ENCODE measurements around the gene KIF2C.
"Not testable (repeated sequence)": the region's sequence is repeated elsewhere in the genome, so short reads cannot be mapped to it uniquely, and the experiment has no call there.

KIF2C gene

DNA sequence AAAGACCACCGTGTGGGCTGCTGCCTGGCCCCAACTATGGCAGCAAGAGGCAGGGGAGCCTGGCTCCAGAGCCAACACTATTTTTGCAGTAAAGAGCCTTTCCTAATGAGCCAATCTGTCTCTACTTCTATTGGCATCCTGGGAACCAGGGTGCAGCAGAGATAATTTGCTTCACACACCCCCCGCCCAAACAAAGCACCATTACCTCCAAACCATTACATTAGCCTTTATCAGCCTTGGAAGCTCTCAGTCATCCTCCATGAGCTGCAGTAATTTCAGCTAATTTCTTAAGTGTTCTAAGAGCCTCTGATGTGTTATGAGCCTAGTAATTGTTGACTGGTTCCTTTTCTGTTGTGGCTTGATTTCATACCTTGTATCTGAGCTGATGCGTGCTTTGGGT, 43.5 kb upstream of the KIF2C start:
- DNase-seq (ENCODE audit: extremely low spot score) = no peak
- TF ChIP-seq CTBP1 (IDR thresholded peaks at IDR 0.05; ENCODE audit: borderline replicate concordance) = no peak
- no peak for TF ChIP-seq FOXK2 (IDR thresholded peaks at IDR 0.05)
- no peak for TF ChIP-seq ZNF384 (IDR thresholded peaks at IDR 0.05)
- TF ChIP-seq ARNT (IDR thresholded peaks at IDR 0.05) = no peak
- TF ChIP-seq BHLHE40 (IDR thresholded peaks at IDR 0.05; ENCODE audit: borderline replicate concordance) = no peak
- no peak for TF ChIP-seq HDGF (IDR thresholded peaks at IDR 0.05; ENCODE audit: borderline replicate concordance)
- TF ChIP-seq FOXM1 (IDR thresholded peaks at IDR 0.05; ENCODE audit: borderline replicate concordance) = no peak
- TF ChIP-seq LEF1 (IDR thresholded peaks at IDR 0.05; ENCODE audit: borderline replicate concordance) = no peak
- TF ChIP-seq L3MBTL2 (conservative IDR thresholded peaks at IDR 0.05) = no peak
- no peak for TF ChIP-seq ELF4 (IDR thresholded peaks at IDR 0.05)
- TF ChIP-seq SP1 (IDR thresholded peaks at IDR 0.05) = no peak
- TF ChIP-seq, protein P1, sequence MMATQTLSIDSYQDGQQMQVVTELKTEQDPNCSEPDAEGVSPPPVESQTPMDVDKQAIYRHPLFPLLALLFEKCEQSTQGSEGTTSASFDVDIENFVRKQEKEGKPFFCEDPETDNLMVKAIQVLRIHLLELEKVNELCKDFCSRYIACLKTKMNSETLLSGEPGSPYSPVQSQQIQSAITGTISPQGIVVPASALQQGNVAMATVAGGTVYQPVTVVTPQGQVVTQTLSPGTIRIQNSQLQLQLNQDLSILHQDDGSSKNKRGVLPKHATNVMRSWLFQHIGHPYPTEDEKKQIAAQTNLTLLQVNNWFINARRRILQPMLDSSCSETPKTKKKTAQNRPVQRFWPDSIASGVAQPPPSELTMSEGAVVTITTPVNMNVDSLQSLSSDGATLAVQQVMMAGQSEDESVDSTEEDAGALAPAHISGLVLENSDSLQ (IDR thresholded peaks at IDR 0.05) = no peak
- TF ChIP-seq NFRKB (IDR thresholded peaks at IDR 0.05) = no peak
- no peak for TF ChIP-seq FOXA1 (IDR thresholded peaks at IDR 0.05)
- no peak for TF ChIP-seq TARDBP (IDR thresholded peaks at IDR 0.05)
- no peak for TF ChIP-seq SUZ12 (IDR thresholded peaks at IDR 0.05)
- POLR2A ChIA-PET = interaction anchor here (0.7 to 3.1 kb wide), 3 partner anchors 22 to 80 kb away, joined by 3 to 13 read pairs (median 3); partner anchors contain the start of genes ARMH1, RPS8 and TMEM53
- CTCF ChIA-PET = interaction anchor here (0.7 to 0.9 kb wide), 3 partner anchors 20 to 43 kb away, joined by 3 to 4 read pairs (median 3); partner anchors contain the start of gene KIF2C

DNA sequence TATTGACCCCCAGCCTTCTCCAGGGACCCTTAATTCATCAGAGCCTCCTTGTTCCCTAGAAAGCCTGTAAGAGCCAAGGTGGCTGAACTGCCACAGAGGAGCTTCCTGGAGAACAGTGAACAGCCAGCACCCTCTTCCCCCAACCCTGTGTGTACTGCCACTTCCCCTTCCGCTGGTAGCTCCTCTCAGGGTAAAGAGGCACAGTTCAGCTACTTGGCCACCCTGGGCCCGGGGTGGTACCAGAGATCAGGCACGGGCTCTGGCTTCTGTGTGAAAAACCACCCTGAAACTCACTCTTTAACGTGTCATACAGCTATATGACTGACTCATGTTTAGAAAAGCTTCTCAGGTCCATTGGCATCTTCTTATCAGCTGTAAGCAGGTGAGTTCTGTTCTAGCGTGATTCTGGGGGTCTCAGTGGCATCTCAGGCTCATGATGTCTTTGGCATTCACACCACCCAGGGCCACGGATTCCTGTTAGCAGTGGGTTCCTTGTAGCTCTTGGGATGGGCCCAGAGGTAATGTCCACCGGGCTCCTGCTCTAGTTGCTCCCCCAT, 42.8 kb upstream of the KIF2C start:
- ChIA-PET POLR2A (interaction anchor here (0.7 to 3.1 kb wide), 4 partner anchors 23 to 79 kb away, joined by 3 to 13 read pairs (median 3); partner anchors contain the start of genes ARMH1, RPS8 and TMEM53), CTCF (interaction anchor here (0.7 to 1.2 kb wide), 3 partner anchors 21 to 44 kb away, joined by 3 to 4 read pairs (median 3); partner anchors contain the start of gene KIF2C)
- TF ChIP-seq NFRKB (IDR thresholded peaks at IDR 0.05) (no peak), SP1 (IDR thresholded peaks at IDR 0.05) (no peak), FOXA1 (IDR thresholded peaks at IDR 0.05) (no peak), SUZ12 (IDR thresholded peaks at IDR 0.05) (no peak)
- DNase-seq (ENCODE audit: extremely low spot score) = no peak

DNA sequence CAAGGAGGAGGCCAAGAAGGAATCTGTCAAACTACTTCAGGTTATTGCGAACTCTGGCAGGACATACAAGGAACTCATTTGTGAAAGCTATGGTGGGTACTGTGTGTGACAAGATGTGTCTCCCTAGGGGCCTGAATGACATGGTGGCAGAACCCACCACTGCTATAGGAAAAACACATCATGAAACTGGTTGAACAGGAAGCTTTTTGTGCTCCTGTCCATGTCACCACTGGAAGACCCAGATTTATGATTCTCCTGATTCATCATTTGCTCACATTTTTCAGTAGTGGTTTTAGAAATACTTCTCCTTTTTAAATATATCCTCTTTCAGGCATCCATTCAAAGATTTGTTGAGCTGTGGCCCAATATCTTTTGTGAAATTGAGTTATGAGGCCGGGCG, 41.5 kb upstream of the KIF2C start:
- ChIA-PET CTCF (no interaction called here), POLR2A (interaction anchor here (3.1 kb wide), 1 partner anchor 24 kb away, joined by 13 read pairs; no protein-coding TSS in a partner anchor)
- no peak for TF ChIP-seq LEF1 (IDR thresholded peaks at IDR 0.05; ENCODE audit: borderline replicate concordance)
- no peak for TF ChIP-seq FOXK2 (IDR thresholded peaks at IDR 0.05)
- no peak for TF ChIP-seq CTBP1 (IDR thresholded peaks at IDR 0.05; ENCODE audit: borderline replicate concordance)
- TF ChIP-seq NFRKB (IDR thresholded peaks at IDR 0.05) = no peak
- no peak for TF ChIP-seq L3MBTL2 (conservative IDR thresholded peaks at IDR 0.05)
- no peak for TF ChIP-seq ARNT (IDR thresholded peaks at IDR 0.05)
- TF ChIP-seq, protein P1 (IDR thresholded peaks at IDR 0.05) = no peak
- TF ChIP-seq TARDBP (IDR thresholded peaks at IDR 0.05) = no peak
- no peak for TF ChIP-seq HDGF (IDR thresholded peaks at IDR 0.05; ENCODE audit: borderline replicate concordance)
- no peak for TF ChIP-seq FOXA1 (IDR thresholded peaks at IDR 0.05)
- no peak for TF ChIP-seq SP1 (IDR thresholded peaks at IDR 0.05)
- no peak for TF ChIP-seq FOXM1 (IDR thresholded peaks at IDR 0.05; ENCODE audit: borderline replicate concordance)
- no peak for TF ChIP-seq ELF4 (IDR thresholded peaks at IDR 0.05)
- TF ChIP-seq BHLHE40 (IDR thresholded peaks at IDR 0.05; ENCODE audit: borderline replicate concordance) = no peak
- DNase-seq (ENCODE audit: extremely low spot score) = no peak

DNA sequence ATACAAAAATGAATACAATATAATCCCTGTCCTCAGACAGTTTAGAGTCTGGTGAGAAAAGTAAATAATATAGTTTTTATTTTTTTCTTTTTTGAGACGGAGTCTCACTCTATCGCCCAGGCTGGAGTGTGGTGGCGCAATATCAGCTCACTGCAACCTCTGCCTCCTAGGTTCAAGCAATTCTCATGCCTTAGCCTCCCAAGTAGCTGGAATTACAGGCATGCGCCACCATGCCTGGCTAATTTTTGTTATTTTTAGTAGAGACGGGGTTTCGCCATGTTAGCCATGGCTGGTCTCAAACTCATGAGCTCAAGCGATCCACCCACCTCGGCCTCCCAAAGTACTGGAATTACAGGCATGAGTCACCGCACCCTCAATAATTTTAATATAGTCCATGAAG, 40.3 kb upstream of the KIF2C start:
- CTCF ChIA-PET; POLR2A ChIA-PET; DNase-seq (ENCODE audit: extremely low spot score): not testable (repeated sequence)

DNA sequence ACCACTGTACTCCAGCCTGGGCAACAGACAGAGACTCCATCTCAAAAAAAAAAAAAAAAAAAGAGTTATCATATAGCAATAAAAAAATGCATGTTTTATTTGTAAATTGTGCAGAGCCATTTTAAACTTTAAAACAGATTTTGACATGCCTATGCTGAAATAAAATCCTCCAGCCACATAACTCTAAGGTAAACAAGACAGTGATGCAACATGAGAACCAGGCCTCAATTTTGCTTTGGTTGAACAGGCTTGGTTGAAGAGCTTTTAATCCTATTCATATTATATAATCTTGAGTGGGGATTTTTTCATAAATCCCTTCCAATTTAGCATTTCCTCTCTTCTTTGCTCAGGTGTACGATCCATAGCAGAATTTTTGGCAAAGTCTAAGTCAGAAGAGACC, 39.1 kb upstream of the KIF2C start:
- ChIA-PET CTCF (interaction anchor here (0.7 to 1.6 kb wide), 2 partner anchors 17 to 48 kb away, joined by 3 to 4 read pairs; no protein-coding TSS in a partner anchor), POLR2A (interaction anchor here (2.8 kb wide), 1 partner anchor 21 kb away, joined by 10 read pairs; no protein-coding TSS in a partner anchor)
- no peak for DNase-seq (ENCODE audit: extremely low spot score)

DNA sequence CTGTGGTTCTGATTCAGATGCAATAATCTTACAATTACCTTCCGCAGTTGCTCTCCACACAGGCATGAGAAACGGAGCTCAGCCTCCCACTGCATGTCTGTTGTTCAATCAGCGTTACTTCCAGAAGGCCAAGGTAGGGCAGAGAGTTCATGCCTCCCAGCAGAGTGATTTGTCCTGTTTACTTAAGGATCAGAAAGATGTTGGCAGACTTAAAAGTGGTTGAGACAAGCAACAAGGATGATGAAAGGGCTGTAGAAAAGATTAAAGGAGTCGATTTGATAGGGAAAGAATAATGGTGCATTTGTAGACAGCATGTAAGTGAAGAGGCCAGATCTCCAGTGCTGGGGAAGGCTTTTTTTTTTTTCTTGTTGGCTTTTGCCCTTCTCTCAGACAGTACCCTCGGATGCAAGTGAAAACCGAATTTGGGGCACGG, 38.5 kb upstream of the KIF2C start:
- no peak for TF ChIP-seq FOXM1 (IDR thresholded peaks at IDR 0.05; ENCODE audit: borderline replicate concordance)
- TF ChIP-seq, protein P1 (IDR thresholded peaks at IDR 0.05) = no peak
- no peak for TF ChIP-seq BHLHE40 (IDR thresholded peaks at IDR 0.05; ENCODE audit: borderline replicate concordance)
- no peak for TF ChIP-seq L3MBTL2 (conservative IDR thresholded peaks at IDR 0.05)
- no peak for TF ChIP-seq ELF4 (IDR thresholded peaks at IDR 0.05)
- no peak for TF ChIP-seq SP1 (IDR thresholded peaks at IDR 0.05)
- DNase-seq (ENCODE audit: extremely low spot score) = no peak
- POLR2A ChIA-PET = interaction anchor here (2.8 kb wide), 1 partner anchor 21 kb away, joined by 10 read pairs; no protein-coding TSS in a partner anchor
- CTCF ChIA-PET = interaction anchor here (0.7 to 1.6 kb wide), 2 partner anchors 16 to 49 kb away, joined by 3 to 4 read pairs; no protein-coding TSS in a partner anchor

More for the DNA sequence above, 39.1 kb upstream of the KIF2C start:
- no peak for TF ChIP-seq TARDBP (IDR thresholded peaks at IDR 0.05)
- TF ChIP-seq NFRKB (IDR thresholded peaks at IDR 0.05) = no peak
- no peak for TF ChIP-seq SP1 (IDR thresholded peaks at IDR 0.05)

Measured in HEK293T (cell line).